Colonic mucosa (tissue), 4 donors: ENCODE data around the gene NDUFC2. TPM values are rescaled to one million over a fixed set of nuclear protein-coding genes. Genes with fewer than 3 reads are reported as not detected.

Source experiments
- DNase-seq: peaks from one replicate; pipeline ENCODE4 v3.0.0-alpha.2; 2020
- H3K27ac ChIP-seq: fragments of 200-600 bp; one replicate; pipeline ENCODE4 v1.8.0; 2021
- H3K27me3 ChIP-seq: fragments of 200-600 bp; one replicate; pipeline ENCODE4 v1.8.0; 2021
- H3K36me3 ChIP-seq: fragments of 200-600 bp; one replicate; pipeline ENCODE4 v1.8.0; 2021
- H3K4me1 ChIP-seq: fragments of 200-600 bp; one replicate; pipeline ENCODE4 v1.8.0; 2021; ENCODE audit warnings: mild to moderate bottlenecking
- H3K4me3 ChIP-seq: fragments of 200-600 bp; one replicate; pipeline ENCODE4 v1.8.0; 2021
- H3K9ac ChIP-seq, 2 donors: one replicate each; pipeline ENCODE4 v1.7.0; 2013; ENCODE audit warnings: control low read depth in 2 of 2, low read depth in 2 of 2, low read length in 2 of 2
- H3K9me3 ChIP-seq: fragments of 200-600 bp; one replicate; pipeline ENCODE4 v1.8.0; 2021
- CTCF ChIP-seq: fragments of 200-600 bp; IDR thresholded peaks from one replicate; pipeline ENCODE4 v1.8.0; 2022; ENCODE audit warnings: antibody characterized with exemption, mild to moderate bottlenecking
- intact Hi-C: fragments of 100-400 bp; cut with DNase I; formaldehyde crosslinking; loops from one replicate; pipeline ENCODE4 v1.14.1; 2022
- total RNA-seq, 2 donors: library from RNA; stranded (reverse); fragmentation: NEBNext Ultra II Directional in 1 of 2; extraction: Animal tissue kit (Norgen Biotek cat#: 25700) in 1 of 2; gene quantifications; one replicate each; pipeline ENCODE4 v1.2.1, GENCODE V29; 2021
- donor health status: healthy.
- donor health status: DM: no; HTN: no; CAD: no.
- donor health status: DM: no; HTN: no; CAD: no.

The NDUFC2 gene
- 100 to 1,000 TPM; 226 to 288 TPM for total RNA-seq

GRCh38 chr11:78079232-78080083, at the start of gene NDUFC2:
TSS of gene NDUFC2 (minus strand) at chr11:78079862. CDS start at chr11:78079744, 118 bp downstream.
- no peaks in the 10 kb centered on the region for H3K9me3 ChIP-seq
- H3K27me3 ChIP-seq: no peaks in the 10 kb centered on the region
- peak; percentile 77 for DNase-seq
- H3K27ac ChIP-seq: peak within 1 kb of the TSS; percentile 72
- intact Hi-C loops: no loop called here
- no peaks in the 10 kb centered on the region for H3K36me3 ChIP-seq
- H3K4me1 ChIP-seq: peaks cover 7% of the 10 kb centered on the region
- peak within 1 kb of the TSS; percentile 87 to 96 for H3K9ac ChIP-seq
- H3K4me3 ChIP-seq: peak within 1 kb of the TSS; percentile 90
- no peak for TF ChIP-seq CTCF

- no peak for DNase-seq
- no peaks in the 10 kb centered on the region for H3K9me3 ChIP-seq
- no peak for TF ChIP-seq CTCF
Observed at GRCh38 chr11:78127403-78127802, 47.7 kb upstream of the NDUFC2 start.

GRCh38 chr11:78112582-78113275, 33.1 kb upstream of the NDUFC2 start:
- H3K4me1 ChIP-seq: no peaks in the 10 kb centered on the region
- no peaks in the 10 kb centered on the region for H3K27me3 ChIP-seq
- no peaks in the 10 kb centered on the region for H3K36me3 ChIP-seq
- no peak overlapping the region for H3K4me3 ChIP-seq
- no peak for TF ChIP-seq CTCF
- H3K27ac ChIP-seq: no peak overlapping the region
- intact Hi-C loops: no loop called here
- H3K9ac ChIP-seq: no peak overlapping the region
- H3K9me3 ChIP-seq: no peaks in the 10 kb centered on the region
- DNase-seq: no peak

More at GRCh38 chr11:78127403-78127802, 47.7 kb upstream of the NDUFC2 start:
- Histone ChIP-seq H3K27ac (no peak overlapping the region), H3K4me1 (no peaks in the 10 kb centered on the region), H3K4me3 (no peak overlapping the region), H3K9ac (no peak overlapping the region), H3K27me3 (no peaks in the 10 kb centered on the region), H3K36me3 (no peaks in the 10 kb centered on the region)
- intact Hi-C loops: no loop called here

GRCh38 chr11:78111298-78111697, 31.6 kb upstream of the NDUFC2 start:
- TF ChIP-seq CTCF: no peak
- DNase-seq: no peak
- H3K27me3 ChIP-seq: no peaks in the 10 kb centered on the region
- no peak overlapping the region for H3K27ac ChIP-seq
- intact Hi-C loops: no loop called here
- H3K4me3 ChIP-seq: no peak overlapping the region
- H3K4me1 ChIP-seq: no peaks in the 10 kb centered on the region
- no peak overlapping the region for H3K9ac ChIP-seq
- no peaks in the 10 kb centered on the region for H3K9me3 ChIP-seq
- no peaks in the 10 kb centered on the region for H3K36me3 ChIP-seq

- no peaks in the 10 kb centered on the region for H3K27me3 ChIP-seq
- H3K9me3 ChIP-seq: no peaks in the 10 kb centered on the region
- no peaks in the 10 kb centered on the region for H3K36me3 ChIP-seq
- no peak for TF ChIP-seq CTCF
- intact Hi-C loops: no loop called here
- no peak overlapping the region for H3K4me3 ChIP-seq
- DNase-seq: no peak
- H3K4me1 ChIP-seq: no peaks in the 10 kb centered on the region
- no peak overlapping the region for H3K27ac ChIP-seq
- no peak overlapping the region for H3K9ac ChIP-seq
Observed at GRCh38 chr11:78110830-78111229, 31.2 kb upstream of the NDUFC2 start.
